C1 segment of cervical spinal cord (tissue), 14 donors: ENCODE measurements around the gene LDLRAD4.
A peak's percentile ranks its signal among the peaks of the same experiment; 100 is the strongest.
"Not testable (repeated sequence)": the region's sequence is repeated elsewhere in the genome, so short reads cannot be mapped to it uniquely, and the experiment has no call there.

ENCODE experiments used
- DNase-seq, 14 donors: peaks; one replicate each; lab custom pipeline; 2025; lab: John Stamatoyannopoulos, UW

LDLRAD4 gene

DNA sequence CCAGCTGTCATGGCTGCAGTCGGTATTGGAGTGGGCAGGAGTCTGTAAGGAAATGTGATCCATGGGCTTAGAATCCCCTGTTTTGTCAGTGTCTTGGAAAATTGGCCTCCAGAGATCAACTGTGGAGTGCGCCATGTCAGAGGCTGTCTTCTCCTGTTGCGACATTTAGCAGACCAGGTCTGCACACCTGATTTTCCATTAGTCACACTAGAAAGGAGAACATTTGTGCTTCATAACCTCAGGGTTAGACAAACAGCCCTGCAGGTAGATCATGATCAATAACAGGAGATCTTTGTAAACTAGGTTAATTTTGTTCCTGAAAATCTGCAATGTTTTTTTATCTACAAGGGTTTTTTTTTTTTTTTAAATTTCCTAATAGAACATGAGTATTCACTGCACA, 28.0 kb downstream of the LDLRAD4 start:
- DNase-seq = no peak

DNA sequence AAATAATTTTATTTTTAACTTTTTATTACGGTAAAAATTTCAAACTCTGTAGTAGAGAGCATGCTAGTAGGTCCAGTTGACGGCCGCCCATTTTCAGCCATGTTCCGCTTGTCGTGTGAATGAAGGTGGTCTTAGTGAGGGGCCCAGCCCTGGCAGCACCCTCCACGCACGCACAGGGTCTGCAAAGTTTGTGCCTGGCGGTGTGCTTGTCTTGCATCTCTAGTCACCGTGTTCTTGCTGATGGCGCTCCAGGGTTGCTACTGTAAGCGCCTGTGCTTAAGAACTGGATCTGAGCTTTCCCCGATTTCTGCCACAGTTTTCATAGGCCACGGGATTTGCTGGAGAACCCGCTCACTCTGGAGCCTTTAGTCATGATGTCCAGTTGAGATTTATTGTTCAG, 28.9 kb downstream of the LDLRAD4 start:
- no peak for DNase-seq

DNA sequence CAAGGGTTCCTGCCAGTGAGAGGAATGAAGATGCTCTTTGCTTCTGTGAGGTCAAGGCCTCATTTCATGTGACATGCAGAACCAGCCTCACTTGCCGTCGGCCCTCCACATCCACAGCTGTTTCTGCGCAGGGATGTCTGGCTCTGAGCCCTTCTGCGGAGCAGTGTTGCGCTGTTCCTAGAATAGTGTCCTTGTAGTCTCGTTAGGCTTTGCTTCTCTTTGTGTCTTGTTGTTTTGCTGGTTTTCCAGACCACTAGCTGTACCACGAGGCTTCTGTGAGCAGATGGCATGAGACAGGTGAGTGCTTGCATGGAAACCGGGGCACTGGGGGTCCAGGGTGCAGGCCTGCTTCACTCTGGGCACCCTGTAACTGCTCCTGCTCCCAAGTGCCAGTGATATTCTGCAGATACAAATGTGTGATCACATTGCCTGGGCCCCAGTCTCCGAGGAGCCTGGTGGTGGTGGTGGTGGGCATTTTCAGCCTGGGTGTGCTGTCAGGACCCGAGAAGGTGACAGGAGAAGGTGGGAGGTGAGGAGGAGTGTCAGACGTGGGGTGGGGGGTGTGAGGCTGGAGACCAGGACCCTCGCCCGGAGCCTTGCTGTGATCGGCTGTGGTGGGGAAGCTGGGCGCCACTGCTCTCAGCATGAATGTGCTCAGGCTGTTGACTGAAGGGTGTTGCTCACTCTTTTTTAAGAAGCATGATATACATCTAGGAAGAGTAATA, 34.3 kb downstream of the LDLRAD4 start:
- DNase-seq = no peak

DNA sequence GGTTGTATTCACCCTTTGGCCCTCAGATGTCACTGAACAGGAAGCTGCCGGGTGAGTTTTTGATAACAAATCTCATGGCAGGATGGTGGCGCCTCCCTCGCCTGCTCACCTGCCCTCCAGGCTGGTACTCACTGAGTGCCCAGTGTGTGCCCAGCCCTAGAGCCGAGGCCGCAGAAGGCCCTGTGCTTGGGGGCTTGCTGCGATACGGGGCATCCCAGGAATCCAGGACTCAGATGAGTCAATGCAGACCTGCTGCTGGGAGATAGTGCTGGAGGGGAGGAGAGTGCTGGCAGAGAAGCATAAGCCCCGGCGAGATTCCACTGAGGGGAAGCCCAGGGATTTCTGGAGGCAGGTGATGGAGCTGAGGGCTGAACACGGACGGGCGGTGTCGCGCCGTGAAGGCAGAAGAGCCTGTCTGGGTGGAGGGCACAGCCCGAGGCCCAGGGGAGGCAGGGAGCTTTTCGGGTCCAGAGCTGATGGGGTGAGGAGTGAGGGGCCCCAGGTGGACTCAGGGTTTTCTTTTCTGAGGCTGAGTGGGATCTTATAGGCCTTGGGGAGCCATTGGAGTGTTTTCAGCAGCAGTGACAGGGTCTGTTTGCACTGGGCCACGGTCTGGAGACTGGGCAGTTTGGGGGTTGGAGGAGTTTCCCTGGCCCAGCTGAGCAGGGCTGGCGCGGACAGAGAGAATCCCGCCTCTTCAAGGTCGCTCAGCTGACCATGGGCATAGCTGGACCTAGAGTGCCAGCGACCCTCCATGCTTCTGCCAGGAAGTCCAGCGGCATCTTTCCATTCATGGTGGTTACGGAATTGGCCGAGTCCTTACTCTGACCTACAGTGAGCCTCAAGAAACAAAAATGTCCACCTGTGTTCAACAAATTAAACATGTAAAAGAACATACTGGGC, 35.5 kb downstream of the LDLRAD4 start:
- DNase-seq = no peak

DNA sequence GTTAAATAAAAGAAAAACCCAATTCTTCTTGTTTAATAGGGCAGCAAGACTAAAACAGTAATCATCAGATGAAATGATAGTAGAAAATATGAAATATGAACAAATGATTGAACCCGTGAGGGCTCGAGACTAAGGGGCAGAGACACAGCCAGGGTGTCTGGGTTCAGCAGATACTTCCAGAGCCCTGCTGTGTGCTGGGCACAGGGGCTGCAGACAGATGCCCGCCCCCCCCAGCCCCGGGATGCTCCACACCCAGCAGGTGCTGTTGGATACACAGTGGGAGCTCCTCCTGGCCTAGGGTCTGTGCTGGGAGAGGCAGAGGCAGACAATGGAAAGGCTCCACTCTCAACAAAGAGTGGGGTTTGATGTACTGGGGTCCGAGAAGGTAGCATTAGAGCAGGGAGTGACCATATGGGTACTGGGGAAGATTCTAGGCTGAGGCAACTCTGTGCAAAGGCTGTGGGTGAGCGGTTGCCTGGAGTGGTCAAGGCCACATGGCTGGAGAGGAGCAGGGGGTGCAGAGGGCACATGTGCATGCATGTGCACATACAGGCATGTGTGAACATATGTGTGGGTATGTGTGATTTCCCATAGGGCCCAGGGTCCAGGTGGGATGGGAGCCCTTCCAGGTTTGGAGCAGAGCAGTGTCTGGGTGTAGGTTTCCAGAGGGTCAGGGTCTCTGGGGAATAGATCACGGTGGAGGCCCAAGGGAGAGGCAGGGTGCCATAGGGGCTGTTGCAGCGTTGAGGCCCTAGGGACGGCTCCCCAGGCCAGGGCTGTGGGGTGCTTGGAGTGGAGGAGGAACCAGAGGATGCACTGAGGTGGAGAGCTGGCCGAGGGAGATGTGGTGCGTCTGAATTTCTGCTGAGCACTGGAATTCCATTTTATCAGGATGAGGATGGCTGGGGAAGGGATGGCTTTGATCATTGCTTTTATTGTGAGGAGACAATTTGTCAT, 36.7 kb downstream of the LDLRAD4 start:
- no peak for DNase-seq

DNA sequence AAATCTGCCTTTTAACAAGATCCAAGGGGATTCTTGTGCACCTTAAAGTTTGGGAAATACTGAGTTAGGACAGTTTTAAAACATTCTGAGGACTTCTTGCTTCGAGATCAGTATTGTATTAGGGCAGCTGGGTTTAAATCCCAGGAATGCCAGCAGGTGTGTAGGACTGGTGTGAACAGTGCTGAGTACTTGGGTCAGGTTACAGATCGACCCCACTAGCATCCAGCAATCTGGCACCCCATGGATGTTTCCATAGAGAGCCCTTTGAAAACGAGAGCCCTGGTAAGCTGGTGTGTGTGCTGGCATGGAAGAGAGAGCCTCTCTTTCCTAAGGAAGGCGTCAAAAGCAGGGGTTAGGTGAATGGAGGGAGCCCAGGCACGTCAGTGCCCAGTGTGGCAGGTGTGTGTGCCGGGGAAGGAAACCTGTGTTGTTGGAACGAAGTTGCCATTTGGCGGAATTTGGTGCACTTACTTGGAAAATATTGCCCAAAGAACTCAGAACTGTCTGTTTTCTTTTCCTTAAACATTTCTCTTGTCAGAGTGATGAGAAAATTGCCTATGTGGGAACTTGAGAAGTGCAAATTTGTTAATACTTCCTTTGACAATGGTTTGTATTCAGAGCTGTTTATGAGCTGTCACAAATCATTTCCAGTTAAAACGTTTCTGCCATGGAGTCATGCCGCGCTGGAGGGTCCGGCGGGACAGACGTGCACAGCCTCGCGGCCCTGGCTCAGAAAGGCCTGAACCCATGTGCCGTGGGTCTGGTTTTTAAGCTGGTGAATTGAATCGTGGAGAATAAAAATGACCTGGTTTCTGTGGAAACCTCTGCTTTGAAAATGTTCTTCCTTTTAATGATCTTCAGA, 38.1 kb downstream of the LDLRAD4 start:
- DNase-seq = no peak

GRCh38 chr18:13257361-13257980, 38.9 kb downstream of the LDLRAD4 start:
- no peak for DNase-seq

- peak in 1 of 14 donors; percentile 94 for DNase-seq
Measured at GRCh38 chr18:13258921-13259320, 40.4 kb downstream of the LDLRAD4 start.

GRCh38 chr18:13259701-13260100, 41.1 kb downstream of the LDLRAD4 start:
- no peak for DNase-seq

DNA sequence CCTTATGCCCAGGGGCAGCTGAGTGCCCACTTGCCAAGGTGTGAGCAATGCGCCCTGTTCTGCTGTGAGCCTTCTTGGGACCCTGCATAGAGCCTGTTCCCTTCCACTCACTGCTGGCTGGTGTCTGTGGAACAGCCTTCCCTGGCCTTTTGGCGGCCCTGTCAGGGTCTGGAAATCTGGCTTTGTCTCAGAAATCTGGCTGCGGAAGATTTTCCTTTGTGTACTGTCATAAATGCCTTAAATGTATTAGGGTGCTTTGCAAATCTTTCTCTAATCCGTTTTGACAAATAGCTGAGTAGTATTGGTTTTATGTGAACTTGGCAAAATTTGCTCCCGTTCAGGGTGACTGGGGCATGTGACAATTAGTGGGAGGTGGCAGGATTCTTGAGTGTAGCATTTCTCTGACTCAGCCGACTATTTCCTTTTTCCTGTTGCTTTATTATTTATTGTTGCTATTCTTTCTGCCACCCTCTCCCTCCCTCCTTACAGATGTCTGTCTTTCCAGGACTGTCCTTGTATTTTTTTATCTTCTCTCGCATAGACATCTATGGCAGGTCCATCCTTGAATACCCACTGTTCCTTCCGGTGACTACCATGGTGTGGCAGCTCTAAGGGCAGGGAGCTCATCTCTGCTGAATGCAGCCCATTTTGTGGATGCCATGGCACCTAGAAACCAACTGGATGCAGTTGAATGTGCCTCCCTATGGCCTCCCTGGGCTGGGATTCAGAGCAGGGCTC, 41.8 kb downstream of the LDLRAD4 start:
- no peak for DNase-seq

- no peak for DNase-seq
Measured at GRCh38 chr18:13260935-13261640, 42.5 kb downstream of the LDLRAD4 start.

DNA sequence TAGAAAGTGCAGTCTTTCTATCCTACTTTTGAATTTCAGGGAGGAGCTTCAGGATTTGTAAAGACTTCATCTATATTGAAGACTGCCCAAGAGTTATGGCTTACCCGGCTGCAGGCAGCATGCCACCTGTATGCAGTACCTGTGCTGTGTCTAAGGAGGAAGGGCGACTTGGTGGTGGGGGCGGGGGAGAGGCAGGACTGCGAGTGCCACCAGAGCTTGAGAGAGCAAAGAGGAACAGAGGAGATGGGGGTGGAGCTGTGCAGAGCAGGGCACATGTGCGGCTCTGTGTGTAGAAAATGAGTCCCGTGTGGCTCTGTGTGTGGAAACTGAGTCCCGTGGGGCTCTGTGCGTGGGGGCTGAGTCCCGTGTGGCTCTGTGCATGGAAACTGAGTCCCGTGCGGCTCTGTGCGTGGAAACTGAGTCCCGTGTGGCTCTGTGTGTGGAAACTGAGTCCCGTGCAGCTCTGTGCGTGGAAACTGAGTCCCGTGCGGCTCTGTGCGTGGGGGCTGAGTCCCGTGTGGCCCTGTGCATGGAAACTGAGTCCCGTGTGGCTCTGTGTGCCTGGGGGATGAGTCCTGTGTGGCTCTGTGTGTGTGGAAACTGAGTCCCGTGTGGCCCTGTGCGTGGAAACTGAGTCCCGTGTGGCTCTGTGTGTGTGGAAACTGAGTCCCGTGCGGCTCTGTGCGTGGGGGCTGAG, 43.2 kb downstream of the LDLRAD4 start:
- DNase-seq = no peak

DNA sequence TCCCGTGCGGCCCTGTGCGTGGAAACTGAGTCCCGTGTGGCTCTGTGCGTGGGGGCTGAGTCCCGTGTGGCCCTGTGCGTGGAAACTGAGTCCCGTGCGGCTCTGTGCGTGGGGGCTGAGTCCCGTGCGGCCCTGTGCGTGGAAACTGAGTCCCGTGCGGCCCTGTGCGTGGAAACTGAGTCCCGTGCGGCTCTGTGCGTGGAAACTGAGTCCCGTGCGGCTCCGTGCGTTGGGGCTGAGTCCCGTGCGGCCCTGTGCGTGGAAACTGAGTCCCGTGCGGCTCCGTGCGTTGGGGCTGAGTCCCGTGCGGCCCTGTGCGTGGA, 43.8 kb downstream of the LDLRAD4 start:
- not testable (repeated sequence) for DNase-seq

DNA sequence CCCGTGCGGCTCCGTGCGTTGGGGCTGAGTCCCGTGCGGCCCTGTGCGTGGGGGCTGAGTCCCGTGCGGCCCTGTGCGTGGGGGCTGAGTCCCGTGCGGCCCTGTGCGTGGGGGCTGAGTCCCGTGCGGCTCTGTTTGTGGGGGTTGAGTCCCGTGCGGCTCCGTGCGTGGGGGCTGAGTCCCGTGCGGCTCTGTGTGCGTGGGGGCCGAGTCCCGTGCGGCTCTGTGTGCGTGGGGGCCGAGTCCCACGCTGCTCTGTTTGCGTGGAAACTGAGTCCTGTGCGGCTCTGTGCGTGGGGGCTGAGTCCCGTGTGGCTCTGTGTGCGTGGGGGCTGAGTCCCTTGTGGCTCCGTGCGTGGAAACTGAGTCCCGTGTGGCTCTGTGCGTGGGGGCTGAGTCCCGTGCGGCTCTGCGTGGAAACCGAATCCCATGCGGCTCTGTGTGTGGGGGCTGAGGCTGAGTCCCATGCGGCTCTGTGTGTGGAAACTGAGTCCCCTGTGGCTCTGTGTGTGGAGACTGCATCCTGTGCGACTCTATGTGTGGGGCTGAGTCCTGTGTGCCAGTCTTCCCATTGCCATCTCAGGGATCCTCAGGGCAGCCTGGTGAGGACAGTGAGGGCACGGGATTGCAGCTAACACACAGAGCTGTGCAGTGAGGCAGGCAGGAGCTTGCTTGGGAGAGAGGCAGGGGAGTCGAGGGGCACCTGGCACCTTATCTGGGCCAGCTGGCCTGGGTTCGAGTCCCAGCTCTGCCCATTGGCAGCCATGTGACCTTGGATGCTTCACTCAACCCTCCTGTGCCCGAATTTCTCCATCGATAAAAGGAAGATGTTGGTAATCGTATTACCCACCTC, 44.5 kb downstream of the LDLRAD4 start:
- no peak for DNase-seq

DNA sequence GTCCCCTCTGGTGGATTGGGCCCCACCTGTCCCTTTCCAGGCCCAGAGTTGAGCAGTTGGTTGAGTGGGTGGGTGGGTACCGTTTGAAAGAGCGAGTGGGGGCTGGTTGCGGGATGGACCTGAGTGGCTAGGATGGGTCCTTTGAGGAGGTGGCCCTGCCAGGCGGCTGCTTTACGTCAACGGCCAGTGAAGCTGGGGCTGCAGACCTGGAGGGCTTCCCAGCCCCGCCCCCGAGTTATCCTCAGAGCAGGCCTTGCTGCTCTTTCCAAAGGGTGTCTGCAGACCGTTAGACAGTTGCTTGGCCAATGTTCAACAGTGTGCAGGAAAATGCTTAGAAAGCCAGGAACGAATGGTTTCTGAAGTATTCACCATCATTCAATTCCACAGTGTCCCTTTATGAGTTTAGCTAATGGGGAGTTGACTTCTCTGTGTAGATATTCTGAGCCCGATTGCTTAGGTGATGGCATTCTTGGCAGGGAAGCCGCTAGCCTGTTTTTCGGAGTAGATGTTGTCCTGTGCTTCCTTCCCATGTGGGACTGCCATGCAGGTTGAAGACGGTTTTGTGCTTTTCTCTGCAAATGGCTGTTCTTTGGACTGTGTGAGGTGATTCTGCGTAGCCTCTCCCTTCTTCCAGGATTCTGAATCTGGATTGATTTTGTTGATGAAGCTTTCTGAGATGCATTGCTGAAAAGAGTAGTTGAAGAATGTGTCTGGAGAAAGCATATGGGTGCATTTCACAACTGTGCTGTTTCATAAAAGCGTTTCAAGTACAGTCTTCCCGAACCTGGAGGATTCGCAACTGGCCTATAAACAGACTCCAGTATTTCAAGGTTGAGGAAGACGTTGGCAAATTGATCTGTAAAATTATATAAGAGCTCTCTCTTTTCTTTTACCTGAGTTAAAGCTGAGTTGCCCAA, 45.8 kb downstream of the LDLRAD4 start:
- DNase-seq = peak in 1 of 14 donors; percentile 43
